K562 (cell line): ENCODE measurements around the gene IMMP2L. TPM values are rescaled to one million over a fixed set of nuclear protein-coding genes. Genes with fewer than 3 reads are reported as not detected.

ENCODE experiments used
- ATAC-seq: fragments of 200-7000 bp; cut with Tn5 transposase; 3 replicates; pipeline ENCODE4 v1.9.1; 2020; ENCODE audit warnings: moderate library complexity
- BruUV-seq: library from RNA; stranded (reverse); fragments of 400-500 nt; replicated peaks from 2 replicates; lab custom pipeline; 2021; lab: Mats Ljungman, UMichigan
- CTCF ChIA-PET: fragments of 300-600 bp; formaldehyde crosslinking; extraction: SDS; loops from one replicate; lab custom pipeline; 2021; ENCODE audit warnings: low intra/inter-chr PET ratio; lab: Yijun Ruan, JAX
- POLR2A ChIA-PET: fragments of 300-600, 350-650 bp; sonication (Branson Sonifier 250); formaldehyde crosslinking; extraction: SDS; loops from one replicate; lab custom pipeline; 2021; ENCODE audit warnings: antibody characterized with exemption, inconsistent platforms; lab: Yijun Ruan, JAX
- DNase-seq, 4 experiments: peaks; one replicate each; pipeline versions ENCODE4 v3.0.0 to v3.0.0-alpha.2; 2011 to 2018; ENCODE audit warnings: low spot score in 3 of 4, mixed read lengths in 3 of 4; ENCODE audit errors: extremely low read depth in 1 of 4
- FAIRE-seq: peaks from 2 replicates; lab custom pipeline; 2011; peaks lifted over from hg19 to GRCh38; lab: Jason Lieb, UNC
- H2AFZ ChIP-seq: 2 replicates; pipeline ENCODE4 v1.6.0; 2011; ENCODE audit warnings: low read depth, low read length, control low read depth, inconsistent platforms
- H3K27ac ChIP-seq: fragments of 200-600 bp; 3 replicates; pipeline ENCODE4 v1.8.0; 2011; ENCODE audit warnings: low read depth, mild to moderate bottlenecking, control low read depth, inconsistent platforms, low read length, moderate library complexity, mixed read lengths; ENCODE audit errors: extremely low read depth
- H3K27me3 ChIP-seq, 2 experiments: fragments of 300-600 bp in 1 of 2; 2 replicates in 1 of 2; 3 replicates in 1 of 2; pipeline versions ENCODE4 v1.6.0 to v1.8.0; 2011; ENCODE audit warnings: inconsistent platforms in 2 of 2, low read length in 2 of 2, mild to moderate bottlenecking in 1 of 2, mixed read lengths in 1 of 2, moderate library complexity in 1 of 2; ENCODE audit not compliant: control insufficient read depth in 2 of 2, insufficient read depth in 2 of 2
- H3K36me3 ChIP-seq: fragments of 300-600 bp; 3 replicates; pipeline ENCODE4 v1.8.0; 2011; ENCODE audit warnings: mild to moderate bottlenecking, low read length, inconsistent platforms; ENCODE audit not compliant: control insufficient read depth, insufficient read depth
- H3K4me1 ChIP-seq, 2 experiments: fragments of 200-600 bp in 1 of 2; replicated peaks in 1 of 2; 2 replicates in 1 of 2; 3 replicates in 1 of 2; pipeline versions ENCODE4 v1.5.1 to v1.8.0; 2011; ENCODE audit warnings: inconsistent platforms in 2 of 2, low read length in 2 of 2, mild to moderate bottlenecking in 1 of 2, mixed read lengths in 1 of 2, moderate library complexity in 1 of 2; ENCODE audit not compliant: control insufficient read depth in 2 of 2, insufficient read depth in 2 of 2
- H3K4me2 ChIP-seq: 2 replicates; pipeline ENCODE4 v1.6.1; 2011; ENCODE audit warnings: low read length, control low read depth, inconsistent platforms, mixed read lengths; ENCODE audit not compliant: insufficient read depth
- H3K4me3 ChIP-seq: fragments of 200-600 bp; sonication (generic), shearing (Covaris generic); 2 replicates; pipeline ENCODE4 v1.5.1; 2016; ENCODE audit warnings: control low read depth, inconsistent platforms
- H3K79me2 ChIP-seq: fragments of 200-600 bp; 3 replicates; pipeline ENCODE4 v1.8.0; 2011; ENCODE audit warnings: low read length, inconsistent platforms; ENCODE audit not compliant: control insufficient read depth, insufficient read depth
- H3K9ac ChIP-seq, 2 experiments: 2 replicates each; pipeline versions ENCODE4 v1.6.0 to v1.6.1; 2011; ENCODE audit warnings: low read depth in 2 of 2, low read length in 2 of 2, control low read depth in 1 of 2, inconsistent platforms in 1 of 2, mild to moderate bottlenecking in 1 of 2, mixed read lengths in 1 of 2; ENCODE audit not compliant: insufficient read depth in 1 of 2
- H3K9me1 ChIP-seq: one replicate; pipeline ENCODE4 v1.6.0; 2011; ENCODE audit warnings: inconsistent platforms, mild to moderate bottlenecking, low read length, moderate library complexity; ENCODE audit not compliant: control insufficient read depth, insufficient read depth
- H3K9me3 ChIP-seq: replicated peaks from 2 replicates; pipeline ENCODE4 v1.5.1; 2011; ENCODE audit warnings: low read depth, low read length, inconsistent platforms; ENCODE audit not compliant: control insufficient read depth, insufficient read depth
- H4K20me1 ChIP-seq: replicated peaks from 2 replicates; pipeline ENCODE4 v1.6.1; 2011; ENCODE audit warnings: low read length, inconsistent platforms, mixed read lengths; ENCODE audit not compliant: control insufficient read depth, insufficient read depth
- ETV1 ChIP-seq: fragments of 450-650 bp; conservative IDR thresholded peaks from 2 replicates; pipeline ENCODE4 v1.6.1; 2016; ENCODE audit warnings: missing genetic modification characterization, control low read depth, low read depth, missing compliant biosample characterization
- PHTF2 ChIP-seq: fragments of 250-450 bp; sonication (Bioruptor Pico); IDR thresholded peaks from 2 replicates; pipeline ENCODE4 v1.5.0; 2021; ENCODE audit warnings: mild to moderate bottlenecking
- POLR2A ChIP-seq: fragments of 450-650 bp; conservative IDR thresholded peaks from 2 replicates; pipeline ENCODE4 v1.6.1; 2016
- RCOR1 ChIP-seq, 2 experiments: IDR thresholded peaks; 2 replicates each; pipeline ENCODE4 v1.6.1; 2012; ENCODE audit warnings: low read depth in 2 of 2, low read length in 2 of 2, borderline replicate concordance in 1 of 2, improper control_type of control experiment in 1 of 2
- TFAM ChIP-seq: fragments of 250-450 bp; sonication (Bioruptor Pico); conservative IDR thresholded peaks from 2 replicates; pipeline ENCODE4 v1.5.0; 2021; ENCODE audit warnings: mild to moderate bottlenecking, moderate library complexity
- ZNF583 ChIP-seq: fragments of 250-450 bp; sonication (Bioruptor Pico); IDR thresholded peaks from 2 replicates; pipeline ENCODE4 v1.4.0; 2020
- ZNF79 ChIP-seq: fragments of 250-450 bp; sonication (Bioruptor Pico); IDR thresholded peaks from 2 replicates; pipeline ENCODE4 v1.4.0; 2020; ENCODE audit warnings: low read depth, mild to moderate bottlenecking, moderate library complexity
- WGBS: fragments of 100-300 bp; shearing (Covaris generic); methylation state at CpG from one replicate; pipeline ENCODE4 v1.1.6; 2016; ENCODE audit warnings: low coverage, mixed read lengths; ENCODE audit not compliant: insufficient coverage; ENCODE audit errors: missing lambda C conversion rate; 5-methylcytosine and 5-hydroxymethylcytosine counted together
- in situ Hi-C: fragments of 300-500 bp; cut with MboI; formaldehyde crosslinking; loops from 4 replicates; pipeline ENCODE4 v1.15.0; 2018; ENCODE audit warnings: inconsistent platforms, mixed read lengths
- intact Hi-C: fragments of 100-400 bp; cut with micrococcal nuclease; formaldehyde crosslinking; loops from 2 replicates; pipeline ENCODE4 v1.14.2; 2022
- polyA plus RNA-seq, 8 experiments: library from polyadenylated mRNA; depleted of rRNA in 4 of 8; stranded (reverse) in 5 of 8; unstranded in 3 of 8; fragments of >200 nt; fragmentation: Nextera tagmentation in 2 of 8; fragmentation: Illumina TruSeq in 1 of 8; extraction: Ambion mirVana in 2 of 8; extraction: Trizol in 1 of 8; gene quantifications; 2 replicates each; pipeline versions ENCODE4 v1.2.1 to v1.2.3, GENCODE V29; 2011 to 2014; ENCODE audit warnings: inconsistent platforms in 1 of 8, missing spikeins in 1 of 8
- total RNA-seq, 7 experiments: library from RNA; depleted of rRNA in 6 of 7; stranded (reverse); fragments of >200 nt in 6 of 7; fragmentation: Illumina TruSeq in 2 of 7; extraction: Trizol in 2 of 7; gene quantifications; 2 replicates each; pipeline versions ENCODE4 v1.2.1 to v1.2.3, GENCODE V29; 2011 to 2021; ENCODE audit warnings: low replicate concordance in 1 of 7
- TF ChIP-seq, protein P1 (sequence below): fragments of 450-650 bp; formaldehyde crosslinking; IDR thresholded peaks from 2 replicates; pipeline ENCODE4 v1.4.0; 2020; ENCODE audit warnings: mild to moderate bottlenecking

Gene IMMP2L
- total and polyA plus RNA-seq, 9 of the 15 experiments (the other 6 are each of a cell fraction or from before 2014, with no cell fraction given) = 29.7 to 116 (median 53.0) TPM

- TF ChIP-seq ZNF79 = no peak
These were observed 151.4 kb downstream of the IMMP2L start (continued) for GRCh38 chr7:111410899-111411298.

DNA sequence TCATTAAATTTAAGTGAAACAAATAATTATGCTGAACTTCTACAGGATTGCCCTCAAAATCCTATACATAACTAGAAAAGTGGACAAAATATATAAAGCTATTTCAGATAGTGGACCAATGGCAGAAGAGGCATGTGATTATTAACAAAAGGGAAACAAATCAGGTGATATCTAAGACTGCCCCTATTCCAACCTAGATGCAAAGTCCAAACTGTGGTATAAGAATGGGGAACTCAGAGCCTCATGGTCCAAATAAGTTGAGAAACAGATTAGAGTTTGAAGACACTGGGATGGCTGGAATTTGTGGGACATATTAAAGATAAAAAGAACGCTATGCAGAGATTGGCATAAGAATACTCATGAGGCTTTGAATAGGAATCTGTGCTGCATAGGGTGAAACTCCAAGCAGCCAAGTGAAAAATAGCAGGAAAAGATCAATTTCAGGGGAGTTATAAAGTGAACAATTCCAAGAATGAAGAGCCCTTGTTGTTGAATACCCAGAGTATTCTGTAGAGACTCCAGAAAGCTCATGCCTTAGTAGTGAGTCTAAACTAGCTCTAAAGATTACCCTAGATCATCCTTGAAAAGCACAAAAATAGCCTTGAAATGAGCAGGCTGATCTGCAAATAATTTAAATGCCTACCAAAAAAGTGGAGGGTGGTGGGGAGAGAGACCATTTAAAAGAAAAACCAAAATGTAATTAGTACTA is 152.4 kb downstream of the IMMP2L start:
- no peaks in the 10 kb centered on the region for H3K9me1 ChIP-seq
- CTCF ChIA-PET = no interaction called here

More for the DNA sequence above, 152.4 kb downstream of the IMMP2L start:
- ATAC-seq = no peak
- Histone ChIP-seq H3K4me2 (no peak overlapping the region), H2AFZ (no peak overlapping the region), H3K79me2 (no peaks in the 10 kb centered on the region), H3K27ac (no peak overlapping the region), H3K36me3 (0 out of 3 replicates have a peak, but pooled peaks cover 2% of the 10 kb centered on the region), H3K27me3 (no peaks in the 10 kb centered on the region), H3K9ac (no peak overlapping the region), H3K4me1 (no peaks in the 10 kb centered on the region), H3K4me3 (no peak overlapping the region), H3K9me3 (peaks cover 12% of the 10 kb centered on the region), H4K20me1 (no peaks in the 10 kb centered on the region)
- WGBS = 94% methylated on average over 1 of the region's 1 CpG
- FAIRE-seq = no peak
- intact Hi-C loops (no loop called here), in situ Hi-C loops (no loop called here)
- BruUV-seq = no TSS peak
- TF ChIP-seq ZNF583 (CRISPR knock-in tag) (no peak), POLR2A (no peak), PHTF2 (CRISPR knock-in tag) (no peak), RCOR1 (IDR thresholded peaks at IDR 0.05; ENCODE audit: borderline replicate concordance in 1 of 2, low read depth in 2 of 2, low read length in 2 of 2) (no peak), TFAM (CRISPR knock-in tag) (no peak), ETV1 (tag) (no peak)
- TF ChIP-seq, protein P1, sequence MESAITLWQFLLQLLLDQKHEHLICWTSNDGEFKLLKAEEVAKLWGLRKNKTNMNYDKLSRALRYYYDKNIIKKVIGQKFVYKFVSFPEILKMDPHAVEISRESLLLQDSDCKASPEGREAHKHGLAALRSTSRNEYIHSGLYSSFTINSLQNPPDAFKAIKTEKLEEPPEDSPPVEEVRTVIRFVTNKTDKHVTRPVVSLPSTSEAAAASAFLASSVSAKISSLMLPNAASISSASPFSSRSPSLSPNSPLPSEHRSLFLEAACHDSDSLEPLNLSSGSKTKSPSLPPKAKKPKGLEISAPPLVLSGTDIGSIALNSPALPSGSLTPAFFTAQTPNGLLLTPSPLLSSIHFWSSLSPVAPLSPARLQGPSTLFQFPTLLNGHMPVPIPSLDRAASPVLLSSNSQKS = no peak
- POLR2A ChIA-PET = no interaction called here
- no peak for DNase-seq
